DND-41 (cell line): ENCODE results near the gene PRR16.
"Not testable (repeated sequence)": the region's sequence is repeated elsewhere in the genome, so short reads cannot be mapped to it uniquely, and the experiment has no call there.

Experiments
- ATAC-seq: fragments of 200-7000 bp; cut with Tn5 transposase; 3 replicates; pipeline ENCODE4 v1.9.1; 2021; ENCODE audit warnings: low read depth; ENCODE audit not compliant: insufficient read depth
- DNase-seq: peaks from one replicate; pipeline ENCODE4 v3.0.0-alpha.2; 2020
- H2AFZ ChIP-seq: 2 replicates; pipeline ENCODE4 v1.6.0; 2012; ENCODE audit warnings: low read depth, low read length
- H3K27ac ChIP-seq: 2 replicates; pipeline ENCODE4 v1.5.1; 2012; ENCODE audit warnings: low read length, inconsistent platforms
- H3K27me3 ChIP-seq: fragments of 200-600 bp; sonication (generic); 2 replicates; pipeline ENCODE4 v1.6.0; 2012; ENCODE audit warnings: low read length, mild to moderate bottlenecking, inconsistent platforms; ENCODE audit not compliant: insufficient read depth, poor library complexity
- H3K36me3 ChIP-seq: 2 replicates; pipeline ENCODE4 v1.5.1; 2012; ENCODE audit warnings: low read length, inconsistent platforms; ENCODE audit not compliant: insufficient read depth
- H3K4me1 ChIP-seq: 2 replicates; pipeline ENCODE4 v1.5.1; 2012; ENCODE audit warnings: mild to moderate bottlenecking, low read length; ENCODE audit not compliant: insufficient read depth
- H3K4me2 ChIP-seq: 2 replicates; pipeline ENCODE4 v1.6.0; 2012; ENCODE audit warnings: mild to moderate bottlenecking, moderate library complexity, low read length, inconsistent platforms; ENCODE audit not compliant: insufficient read depth
- H3K4me3 ChIP-seq, 2 experiments: fragments of 200-600 bp in 1 of 2; shearing (Covaris generic) in 1 of 2; 2 replicates each; pipeline ENCODE4 v1.5.1; 2012 to 2016; ENCODE audit warnings: inconsistent platforms in 2 of 2, low read length in 2 of 2, mild to moderate bottlenecking in 2 of 2, low read depth in 1 of 2, moderate library complexity in 1 of 2
- H3K79me2 ChIP-seq: 2 replicates; pipeline ENCODE4 v1.6.0; 2012; ENCODE audit warnings: low read length, inconsistent platforms; ENCODE audit not compliant: insufficient read depth
- H3K9ac ChIP-seq: 2 replicates; pipeline ENCODE4 v1.6.0; 2012; ENCODE audit warnings: low read depth, mild to moderate bottlenecking, inconsistent platforms, low read length, moderate library complexity
- H3K9me3 ChIP-seq: 2 replicates; pipeline ENCODE4 v1.5.1; 2012; ENCODE audit warnings: low read length, moderate library complexity, mild to moderate bottlenecking, inconsistent platforms; ENCODE audit not compliant: insufficient read depth, severe bottlenecking
- H4K20me1 ChIP-seq: 2 replicates; pipeline ENCODE4 v1.6.0; 2012; ENCODE audit warnings: low read length; ENCODE audit not compliant: insufficient read depth
- CTCF ChIP-seq: IDR thresholded peaks from 2 replicates; pipeline ENCODE4 v1.5.1; 2012; ENCODE audit warnings: borderline replicate concordance, low read length, moderate library complexity, mild to moderate bottlenecking; ENCODE audit not compliant: poor library complexity, severe bottlenecking; ENCODE audit errors: extremely low read depth
- EZH2 ChIP-seq: IDR thresholded peaks from 3 replicates; pipeline ENCODE4 v1.6.1; 2012; ENCODE audit warnings: borderline replicate concordance, low read depth, mild to moderate bottlenecking, moderate library complexity, low read length, inconsistent platforms; ENCODE audit not compliant: severe bottlenecking

Gene PRR16

GRCh38 chr5:120463991-120464626 is at the start of gene PRR16:
TSS of gene PRR16 (plus strand) at chr5:120464300.
- no peak within 1 kb of the TSS for H3K9ac ChIP-seq
- DNase-seq, result no peak
- H3K27ac ChIP-seq, result no peak within 1 kb of the TSS

DNA sequence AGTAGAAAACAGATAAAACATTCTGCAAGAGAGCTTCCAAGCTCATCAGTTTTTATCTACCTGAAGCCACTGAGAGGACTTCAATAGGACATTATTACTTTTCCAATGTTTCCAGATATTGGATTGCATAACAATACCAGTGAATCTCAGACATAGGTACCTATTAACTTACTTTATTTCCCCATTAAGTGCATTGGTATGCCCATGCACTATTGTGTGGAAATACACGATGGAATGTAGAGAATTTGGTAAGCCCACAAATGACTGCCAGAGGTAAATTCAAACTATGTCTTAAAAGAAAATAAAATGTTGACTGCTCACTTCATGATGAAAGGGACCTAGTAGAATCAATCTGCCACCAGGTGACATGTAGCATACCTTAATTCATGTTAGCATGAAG is 48.1 kb upstream of the PRR16 start:
- ATAC-seq (no peak), DNase-seq (no peak)
- Histone ChIP-seq H3K27ac (no peak overlapping the region), H3K36me3 (no peaks in the 10 kb centered on the region), H3K9ac (no peak overlapping the region), H4K20me1 (no peaks in the 10 kb centered on the region), H3K4me2 (no peak overlapping the region), H3K4me3 (no peak overlapping the region), H2AFZ (no peak overlapping the region), H3K27me3 (no peaks in the 10 kb centered on the region), H3K4me1 (no peaks in the 10 kb centered on the region), H3K9me3 (no peaks in the 10 kb centered on the region), H3K79me2 (no peaks in the 10 kb centered on the region)
- no peak for TF ChIP-seq CTCF
- no peak for TF ChIP-seq EZH2

More at GRCh38 chr5:120463991-120464626, at the start of gene PRR16:
- H3K4me1 ChIP-seq, result no peaks in the 10 kb centered on the region
- no peak for ATAC-seq
- H3K79me2 ChIP-seq, result no peaks in the 10 kb centered on the region
- H3K27me3 ChIP-seq, result no peaks in the 10 kb centered on the region
- peaks cover 10% of the 10 kb centered on the region for H3K9me3 ChIP-seq
- no peak within 1 kb of the TSS for H2AFZ ChIP-seq
- TF ChIP-seq EZH2, result no peak
- TF ChIP-seq CTCF, result no peak
- no peaks in the 10 kb centered on the region for H4K20me1 ChIP-seq
- H3K4me3 ChIP-seq, result no peak within 1 kb of the TSS
- no peaks in the 10 kb centered on the region for H3K36me3 ChIP-seq
- no peak within 1 kb of the TSS for H3K4me2 ChIP-seq

DNA sequence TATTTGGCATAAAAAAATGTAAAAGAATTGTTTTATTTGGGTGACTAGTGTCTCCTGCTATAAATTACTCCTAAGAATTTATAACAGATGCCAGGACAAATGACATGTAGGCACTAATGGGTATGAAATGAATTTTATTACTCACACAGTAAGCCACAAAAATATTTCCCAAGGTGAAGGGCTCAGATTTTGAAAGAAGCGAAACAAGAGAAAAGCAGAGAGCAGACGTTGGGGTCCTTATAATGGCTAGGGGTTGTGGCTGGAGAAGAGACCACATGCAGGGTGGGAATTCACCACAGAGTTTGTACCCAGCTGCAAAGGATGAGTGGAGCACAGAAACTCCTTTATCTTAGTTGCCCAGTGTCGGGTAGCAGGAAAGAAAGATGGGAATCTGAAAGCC is 45.0 kb upstream of the PRR16 start:
- no peak overlapping the region for H3K4me2 ChIP-seq
- no peak overlapping the region for H3K27ac ChIP-seq
- no peaks in the 10 kb centered on the region for H3K27me3 ChIP-seq
- DNase-seq, result peak; percentile 35
- H3K9me3 ChIP-seq, result no peaks in the 10 kb centered on the region
- no peaks in the 10 kb centered on the region for H3K4me1 ChIP-seq
- H3K79me2 ChIP-seq, result no peaks in the 10 kb centered on the region
- TF ChIP-seq CTCF (no peak), EZH2 (no peak)
- H3K9ac ChIP-seq, result no peak overlapping the region
- H4K20me1 ChIP-seq, result no peaks in the 10 kb centered on the region
- no peak overlapping the region; the same call in 1 of the 2 replicates for H2AFZ ChIP-seq
- H3K36me3 ChIP-seq, result no peaks in the 10 kb centered on the region
- ATAC-seq, result peak; percentile 83
- no peak overlapping the region for H3K4me3 ChIP-seq

GRCh38 chr5:120426633-120427275 is 37.3 kb upstream of the PRR16 start:
- not testable (repeated sequence) for H3K4me3 ChIP-seq, ATAC-seq, H3K36me3 ChIP-seq, H3K79me2 ChIP-seq, H2AFZ ChIP-seq, H3K9ac ChIP-seq, H3K4me1 ChIP-seq, DNase-seq, H3K27me3 ChIP-seq, H4K20me1 ChIP-seq, H3K4me2 ChIP-seq, H3K27ac ChIP-seq
- peaks cover 18% of the 10 kb centered on the region for H3K9me3 ChIP-seq
